Subcutaneous adipose tissue (tissue), 4 donors: ENCODE data around the gene PGA3. TPM values are rescaled to one million over a fixed set of nuclear protein-coding genes. Genes with fewer than 3 reads are reported as not detected.

Source experiments
- total RNA-seq, 4 donors: library from RNA; depleted of rRNA; stranded (reverse); fragments of >200 nt; gene quantifications; one replicate each; pipeline ENCODE4 v1.1.0, GENCODE V29; 2016

Gene PGA3
- total RNA-seq, 4 donors from 2014 or later, result 4.4 to 46.1 (median 45.4) TPM; not detected in 1

Other genes with a start within 250 kb of the PGA3 start
- 1 to 10 TPM in 2 of 4 donors, under 1 TPM in 2; 0.33 to 4.0 (median 1.1) TPM for gene CD6, start 231.8 kb upstream of the PGA3 start, total RNA-seq
- gene CD5, start 101.0 kb upstream of the PGA3 start, total RNA-seq, result 1 to 10 TPM in 3 of 4 donors, not detected in 1; 1.2 to 2.0 (median 1.3) TPM
- gene VPS37C, start 42.1 kb upstream of the PGA3 start, total RNA-seq, result 10 to 100 TPM in 1 of 4 donors, 1 to 10 TPM in 3; 6.7 to 10.9 (median 8.8) TPM
- gene PGA4, start 18.8 kb downstream of the PGA3 start, total RNA-seq, result 10 to 100 TPM in 2 of 4 donors, 1 to 10 TPM in 2; 1.3 to 44.5 (median 24.4) TPM
- gene PGA5, start 37.7 kb downstream of the PGA3 start, total RNA-seq, result 10 to 100 TPM in 1 of 4 donors, 1 to 10 TPM in 2, under 1 TPM in 1; 0.51 to 11.7 (median 2.4) TPM
- gene VWCE, start 91.8 kb downstream of the PGA3 start, total RNA-seq, result 1 to 10 TPM; 1.0 to 3.9 (median 2.2) TPM
- gene DDB1, start 129.6 kb downstream of the PGA3 start, total RNA-seq, result 100 to 1,000 TPM; 105 to 144 (median 127) TPM
- 10 to 100 TPM in 3 of 4 donors, 1 to 10 TPM in 1; 9.3 to 24.1 (median 15.5) TPM for gene TKFC, start 129.7 kb downstream of the PGA3 start, total RNA-seq
- 10 to 100 TPM; 22.0 to 43.0 (median 34.2) TPM for gene CYB561A3, start 158.4 kb downstream of the PGA3 start, total RNA-seq
- 10 to 100 TPM; 18.5 to 55.8 (median 22.3) TPM for gene TMEM138, start 158.9 kb downstream of the PGA3 start, total RNA-seq
- 10 to 100 TPM in 3 of 4 donors, 1 to 10 TPM in 1; 6.8 to 14.4 (median 13.4) TPM for gene TMEM216, start 189.1 kb downstream of the PGA3 start, total RNA-seq
- 10 to 100 TPM; 33.0 to 49.5 (median 40.5) TPM for gene CPSF7, start 226.5 kb downstream of the PGA3 start, total RNA-seq
- 10 to 100 TPM; 30.0 to 46.2 (median 33.9) TPM for gene SDHAF2, start 226.6 kb downstream of the PGA3 start, total RNA-seq